Omental fat pad (tissue), 4 donors: Measurements from ENCODE around the gene CLASP1. TPM values are rescaled to one million over a fixed set of nuclear protein-coding genes. Genes with fewer than 3 reads are reported as not detected.
"Not testable (repeated sequence)": the region's sequence is repeated elsewhere in the genome, so short reads cannot be mapped to it uniquely, and the experiment has no call there.

Experiments
- ATAC-seq: fragments of 150-250 bp; one replicate; pipeline ENCODE4 v1.9.1; 2016; ENCODE audit warnings: mild to moderate bottlenecking, moderate library complexity; ENCODE audit not compliant: low FRiP score
- DNase-seq: peaks from one replicate; pipeline ENCODE4 v3.0.0-alpha.2; 2019; ENCODE audit warnings: low spot score
- total RNA-seq, 4 donors: library from RNA; depleted of rRNA; stranded (reverse); fragments of >200 nt; gene quantifications; one replicate each; pipeline ENCODE4 v1.1.0, GENCODE V29; 2016
- TF ChIP-seq, protein P1 (sequence below), 3 donors: fragments of 450-650 bp; IDR thresholded peaks; one replicate each; pipeline ENCODE4 v1.5.1; 2016 to 2017; ENCODE audit warnings: antibody characterized with exemption in 3 of 3, mild to moderate bottlenecking in 3 of 3, moderate library complexity in 2 of 3

CLASP1 gene
- total RNA-seq, 4 donors from 2014 or later: 56.2 to 114 (median 64.5) TPM

DNA sequence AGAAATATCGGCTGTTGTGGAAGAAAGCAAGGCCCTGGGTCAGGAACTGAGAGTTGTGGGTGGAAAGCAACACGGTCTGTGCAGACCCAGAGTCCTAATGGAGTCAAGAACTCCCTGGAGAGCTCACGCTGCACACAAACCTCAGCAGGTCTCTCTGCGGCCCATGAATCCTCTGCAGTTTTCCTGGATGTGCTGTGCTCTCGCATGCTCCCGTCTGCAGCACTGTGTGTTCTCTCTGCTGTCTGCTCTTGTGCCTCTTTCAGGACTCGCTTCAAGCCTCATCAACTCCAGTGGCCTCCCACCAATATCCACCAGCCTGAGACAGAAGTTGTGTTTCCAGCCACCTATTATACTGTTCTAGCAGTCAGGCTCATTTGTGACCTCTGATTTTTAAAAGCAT is 94.3 kb downstream of the CLASP1 start:
- ATAC-seq: no peak

DNA sequence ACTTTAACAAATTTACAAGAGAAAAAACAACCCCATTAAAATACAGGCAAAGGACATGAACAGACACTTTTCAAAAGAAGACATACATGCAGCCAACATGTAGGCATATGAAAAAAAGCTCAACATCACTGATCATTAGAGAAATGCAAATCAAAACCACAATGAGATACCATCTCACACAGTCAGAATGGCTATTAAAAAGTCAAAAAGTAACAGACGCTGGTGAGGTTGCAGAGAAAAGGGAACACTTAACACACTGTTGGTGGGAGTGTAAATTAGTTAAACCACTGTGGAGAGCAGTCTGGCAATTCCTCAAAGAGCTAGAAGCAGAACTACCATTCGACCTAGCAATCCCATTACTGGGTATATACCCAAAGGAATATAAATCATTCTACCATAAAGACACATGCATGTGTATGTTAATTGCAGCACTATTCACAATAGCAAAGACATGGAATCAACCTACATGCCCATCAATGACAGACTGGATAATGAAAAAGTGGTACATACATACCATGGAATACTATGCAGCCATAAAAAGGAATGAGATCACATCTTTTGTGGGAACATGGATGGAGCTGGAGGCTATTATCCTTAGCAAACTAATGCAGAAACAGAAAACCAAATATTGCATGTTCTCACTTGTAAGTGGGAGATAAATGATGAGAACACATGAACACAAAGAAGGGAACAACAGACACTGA is 96.6 kb downstream of the CLASP1 start:
- ATAC-seq, DNase-seq: not testable (repeated sequence)

More for the DNA sequence above, 94.3 kb downstream of the CLASP1 start:
- TF ChIP-seq, protein P1, sequence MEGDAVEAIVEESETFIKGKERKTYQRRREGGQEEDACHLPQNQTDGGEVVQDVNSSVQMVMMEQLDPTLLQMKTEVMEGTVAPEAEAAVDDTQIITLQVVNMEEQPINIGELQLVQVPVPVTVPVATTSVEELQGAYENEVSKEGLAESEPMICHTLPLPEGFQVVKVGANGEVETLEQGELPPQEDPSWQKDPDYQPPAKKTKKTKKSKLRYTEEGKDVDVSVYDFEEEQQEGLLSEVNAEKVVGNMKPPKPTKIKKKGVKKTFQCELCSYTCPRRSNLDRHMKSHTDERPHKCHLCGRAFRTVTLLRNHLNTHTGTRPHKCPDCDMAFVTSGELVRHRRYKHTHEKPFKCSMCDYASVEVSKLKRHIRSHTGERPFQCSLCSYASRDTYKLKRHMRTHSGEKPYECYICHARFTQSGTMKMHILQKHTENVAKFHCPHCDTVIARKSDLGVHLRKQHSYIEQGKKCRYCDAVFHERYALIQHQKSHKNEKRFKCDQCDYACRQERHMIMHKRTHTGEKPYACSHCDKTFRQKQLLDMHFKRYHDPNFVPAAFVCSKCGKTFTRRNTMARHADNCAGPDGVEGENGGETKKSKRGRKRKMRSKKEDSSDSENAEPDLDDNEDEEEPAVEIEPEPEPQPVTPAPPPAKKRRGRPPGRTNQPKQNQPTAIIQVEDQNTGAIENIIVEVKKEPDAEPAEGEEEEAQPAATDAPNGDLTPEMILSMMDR (IDR thresholded peaks at IDR 0.05): no peak
- no peak for DNase-seq

DNA sequence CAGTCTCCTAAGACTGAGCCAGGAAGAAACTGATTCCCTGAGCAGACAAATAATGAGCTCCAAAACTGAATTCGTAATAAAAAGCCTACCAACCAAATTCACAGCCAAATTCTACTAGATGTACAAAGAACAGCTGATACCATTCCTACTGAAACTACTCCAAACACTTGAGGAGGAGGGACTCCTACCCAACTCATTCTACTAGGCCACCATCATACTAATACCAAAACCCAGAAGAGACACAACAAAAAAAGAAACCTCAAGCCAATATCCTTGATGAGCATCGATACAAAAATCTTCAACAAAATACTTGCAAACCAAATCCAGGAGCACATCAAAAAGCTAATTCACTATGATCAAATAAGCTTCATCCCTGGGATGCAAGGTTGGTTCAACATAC is 98.6 kb downstream of the CLASP1 start:
- ATAC-seq: no peak
- TF ChIP-seq, protein P1 (IDR thresholded peaks at IDR 0.05): no peak
- DNase-seq: no peak

DNA sequence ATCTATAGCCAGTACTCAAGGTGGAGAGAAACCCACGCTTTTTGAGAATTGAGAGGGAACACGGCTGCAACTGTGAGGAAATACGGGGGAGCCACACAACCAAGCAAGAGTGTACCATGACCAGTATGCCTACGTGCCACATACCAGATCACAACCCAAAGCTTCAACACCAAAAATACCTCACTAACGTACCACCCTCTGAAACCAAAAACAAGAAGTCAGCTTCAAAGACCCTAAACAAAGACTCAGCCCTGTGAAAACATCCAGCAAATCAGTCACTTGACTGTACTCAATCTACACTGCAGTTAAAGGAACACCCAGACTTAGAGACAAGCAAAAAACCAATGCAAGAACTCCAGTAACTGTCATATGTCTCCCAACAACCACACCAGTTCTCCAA is 101.6 kb downstream of the CLASP1 start:
- DNase-seq: no peak
- no peak for ATAC-seq
- TF ChIP-seq, protein P1 (IDR thresholded peaks at IDR 0.05): no peak

DNA sequence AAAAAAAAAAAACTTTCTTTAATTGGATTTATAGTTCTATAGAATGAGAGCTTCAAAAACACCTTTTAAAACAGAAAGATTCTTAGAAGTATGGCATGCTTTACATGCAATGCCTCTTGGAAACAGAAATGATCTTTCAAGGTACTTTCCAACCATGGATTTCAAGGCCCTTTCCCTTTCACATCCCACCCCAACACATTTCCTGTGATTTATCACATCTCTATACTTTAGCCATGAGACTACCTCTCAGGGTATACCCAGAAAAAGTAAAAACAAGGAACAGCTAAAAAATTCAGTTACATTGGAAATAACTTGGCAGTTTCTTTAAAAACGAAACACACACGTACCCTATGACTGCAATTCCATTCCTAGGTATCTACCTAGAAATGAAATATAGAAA is 103.3 kb downstream of the CLASP1 start:
- TF ChIP-seq, protein P1 (IDR thresholded peaks at IDR 0.05): no peak
- ATAC-seq: no peak
- DNase-seq: no peak

DNA sequence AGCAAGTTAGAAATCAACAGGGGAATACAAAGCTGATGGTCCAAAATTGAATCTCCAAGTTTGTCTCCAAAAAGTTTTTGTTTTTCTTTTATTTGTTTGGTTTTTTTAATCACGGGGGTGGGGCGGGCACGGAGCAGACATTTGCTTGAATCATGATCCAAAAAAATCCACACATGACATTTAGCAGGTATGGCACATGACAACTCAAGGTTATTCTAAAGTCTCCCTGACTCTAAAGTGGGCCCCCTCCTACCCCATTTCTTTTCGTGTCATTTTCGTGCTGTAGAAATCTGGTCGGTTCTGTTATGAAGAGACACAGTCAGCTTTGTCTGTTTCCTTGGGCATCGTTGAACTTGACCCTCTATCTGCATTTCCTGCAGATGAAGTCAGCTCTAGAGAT is 104.0 kb downstream of the CLASP1 start:
- TF ChIP-seq, protein P1 (IDR thresholded peaks at IDR 0.05): no peak
- DNase-seq (no peak), ATAC-seq (no peak)

DNA sequence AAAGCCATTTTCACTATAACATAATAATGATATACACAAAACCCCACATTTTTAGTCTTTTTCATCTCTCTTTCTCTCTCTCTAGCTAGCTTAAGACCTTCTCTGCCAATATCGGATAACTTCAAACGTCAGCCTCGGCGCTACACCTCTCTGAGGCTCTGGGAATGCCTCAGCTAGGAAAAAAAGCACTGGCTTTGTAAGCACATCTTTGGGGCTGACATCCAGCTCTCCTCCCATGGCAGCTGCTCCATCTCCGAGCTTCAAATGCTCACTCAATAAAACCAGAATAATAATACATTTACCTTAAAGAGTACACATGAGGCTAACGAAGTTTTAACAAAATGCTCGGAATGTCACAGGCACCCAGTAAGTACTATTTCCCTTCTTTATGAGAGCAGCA is 107.8 kb downstream of the CLASP1 start:
- TF ChIP-seq, protein P1 (IDR thresholded peaks at IDR 0.05): no peak
- ATAC-seq (no peak), DNase-seq (no peak)
